Anterior cingulate cortex (tissue), 58 donors: ENCODE measurements around the gene TNNT3.
A peak's percentile ranks its signal among the peaks of the same experiment; 100 is the strongest.

ENCODE experiments used
- DNase-seq, 58 donors: peaks; one replicate each; lab custom pipeline; 2025; lab: John Stamatoyannopoulos, UW

Gene TNNT3

GRCh38 chr11:1920128-1920908 lies 815 bp downstream of the TNNT3 start:
- DNase-seq, result no peak

GRCh38 chr11:1920909-1921573 lies 1.5 kb downstream of the TNNT3 start:
- DNase-seq, result no peak

DNA sequence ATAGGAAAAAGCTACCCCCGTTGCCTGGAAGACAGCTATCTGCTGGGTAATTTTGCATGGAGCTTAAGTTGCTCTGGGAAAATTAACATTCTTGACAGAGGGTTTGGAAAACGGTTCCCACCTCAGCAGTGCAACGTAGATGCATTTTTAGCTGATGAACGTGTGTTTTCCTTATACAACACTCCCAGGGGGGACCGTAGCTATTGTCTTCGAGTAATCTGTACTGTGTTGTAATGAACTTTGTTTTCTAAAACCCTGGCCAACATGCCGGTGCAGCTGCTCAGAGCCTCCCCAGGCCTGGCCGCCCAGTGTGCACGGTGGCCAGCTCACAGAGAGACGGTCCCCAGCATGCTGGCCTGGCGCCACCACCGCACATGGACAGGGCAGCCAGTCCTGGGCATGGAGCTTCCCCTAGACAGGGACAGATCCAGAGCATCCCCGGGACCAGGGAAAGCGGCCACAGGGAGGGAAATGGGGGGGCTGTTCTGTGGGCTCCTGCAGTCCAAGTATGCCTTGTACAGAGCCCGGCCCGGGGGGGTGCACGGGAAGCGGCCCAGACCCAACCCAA lies 2.2 kb downstream of the TNNT3 start:
- DNase-seq, result peak in 16 of 58 donors; percentile 3 to 61 (median 20)

DNA sequence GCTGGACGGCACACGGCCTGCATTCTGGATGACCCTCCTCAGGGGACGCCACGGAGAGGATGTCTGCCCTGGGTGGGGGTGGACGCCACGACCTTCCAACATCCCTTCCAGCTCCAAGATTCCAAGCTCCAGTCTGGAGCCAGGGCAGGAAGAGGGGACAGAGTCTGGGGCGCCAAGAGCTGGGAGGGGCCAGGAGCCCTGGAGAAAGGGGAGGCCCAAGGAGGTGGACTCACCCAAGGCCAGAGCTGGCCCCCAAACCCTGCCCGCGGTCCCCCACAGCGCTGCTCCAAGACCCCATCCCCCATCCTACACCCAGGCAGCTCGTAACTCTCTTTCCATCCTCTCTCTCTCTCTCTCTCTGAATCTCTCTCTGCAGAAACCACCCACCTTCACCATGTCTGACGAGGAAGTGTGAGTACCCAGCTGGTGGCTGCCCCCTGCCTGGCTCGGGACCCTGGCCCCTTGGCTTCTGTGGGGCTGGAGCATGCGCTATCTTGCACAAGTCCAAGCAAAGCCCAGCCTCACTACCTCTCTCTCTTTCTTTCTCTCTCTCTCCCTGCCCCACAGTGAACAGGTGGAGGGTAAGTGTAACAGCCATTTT lies 3.1 kb downstream of the TNNT3 start:
- no peak for DNase-seq

- no peak for DNase-seq
Measured at GRCh38 chr11:1923201-1923956, 3.9 kb downstream of the TNNT3 start.

GRCh38 chr11:1924181-1924580 lies 4.7 kb downstream of the TNNT3 start:
- DNase-seq, result no peak

DNA sequence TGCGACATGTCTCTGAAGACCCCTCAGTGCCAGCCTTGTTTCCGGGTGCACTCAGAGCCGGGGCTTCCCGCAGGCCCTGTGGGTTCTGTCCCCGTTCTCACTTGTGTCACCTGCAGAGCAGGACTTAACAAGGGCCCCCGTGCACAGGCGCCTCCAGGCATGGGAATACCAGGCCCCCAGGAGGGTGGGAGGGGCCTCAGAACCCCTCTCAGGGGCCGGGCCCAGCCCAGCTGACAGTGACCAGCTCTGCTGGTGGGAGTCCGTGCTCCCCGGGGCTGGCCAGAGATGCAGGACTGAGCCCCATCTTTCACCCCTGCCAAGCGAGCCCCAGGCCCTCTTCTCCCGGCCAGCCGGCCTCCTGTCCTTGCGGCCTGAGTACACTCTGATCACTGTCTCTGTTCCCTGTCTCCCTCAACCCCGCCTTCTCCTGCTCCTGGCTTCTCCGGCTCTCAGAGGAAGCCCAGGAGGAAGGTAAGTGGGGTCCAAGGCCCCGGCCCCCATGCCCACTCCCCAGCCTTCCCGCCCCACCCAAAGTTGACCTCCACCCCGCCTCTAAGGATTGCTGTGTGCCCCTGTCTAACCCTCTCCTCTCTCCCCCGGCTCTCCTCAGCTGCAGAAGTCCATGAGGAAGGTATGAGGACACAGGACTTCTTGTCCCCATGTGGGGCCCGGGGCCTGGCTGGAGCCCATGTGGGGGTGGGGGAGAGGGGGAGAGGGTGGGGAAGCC lies 5.3 kb downstream of the TNNT3 start:
- no peak for DNase-seq

- no peak for DNase-seq
Measured at GRCh38 chr11:1925373-1926155, 6.1 kb downstream of the TNNT3 start.

GRCh38 chr11:1926156-1927025 lies 6.9 kb downstream of the TNNT3 start:
- no peak for DNase-seq

DNA sequence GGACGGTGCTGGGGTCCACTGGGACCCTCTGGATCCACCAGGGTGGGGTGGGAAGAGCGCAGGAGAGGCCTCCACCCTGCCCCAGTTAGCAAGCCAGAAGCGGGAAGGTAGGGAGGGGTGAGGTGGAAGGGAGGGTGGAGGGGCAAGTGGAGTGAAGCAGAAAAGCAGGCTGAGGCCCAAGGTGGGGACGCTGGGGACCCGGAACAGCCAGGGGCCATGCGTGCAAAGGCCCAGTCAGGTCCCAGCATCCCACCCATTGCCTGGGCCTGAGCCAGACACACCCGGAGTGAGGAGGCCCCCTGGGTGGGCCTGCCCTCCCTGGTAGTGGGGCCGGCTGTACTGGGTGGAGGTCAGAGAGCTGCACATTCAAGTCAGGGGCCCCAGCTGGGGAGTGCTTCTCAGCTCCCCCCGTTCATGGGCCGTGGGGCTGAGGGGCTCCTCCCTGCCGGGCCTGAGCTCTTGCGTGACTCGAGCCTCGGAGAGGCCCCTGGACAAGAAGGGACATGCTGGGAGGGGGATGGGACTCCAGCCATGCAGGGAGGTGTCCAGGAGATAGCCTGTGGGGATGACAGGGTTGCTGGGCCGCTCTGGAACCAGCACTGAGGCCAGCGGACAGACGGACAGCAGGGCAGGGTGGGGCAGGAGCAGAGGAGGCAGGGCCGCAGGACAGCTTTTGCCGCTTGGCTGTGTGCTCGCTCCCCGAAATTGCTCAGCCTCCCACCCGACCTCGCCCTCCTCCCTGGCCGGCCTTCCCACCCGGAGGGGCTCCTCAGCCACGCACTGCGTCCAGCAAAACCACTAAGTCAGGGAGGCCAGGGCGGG lies 7.7 kb downstream of the TNNT3 start:
- no peak for DNase-seq

DNA sequence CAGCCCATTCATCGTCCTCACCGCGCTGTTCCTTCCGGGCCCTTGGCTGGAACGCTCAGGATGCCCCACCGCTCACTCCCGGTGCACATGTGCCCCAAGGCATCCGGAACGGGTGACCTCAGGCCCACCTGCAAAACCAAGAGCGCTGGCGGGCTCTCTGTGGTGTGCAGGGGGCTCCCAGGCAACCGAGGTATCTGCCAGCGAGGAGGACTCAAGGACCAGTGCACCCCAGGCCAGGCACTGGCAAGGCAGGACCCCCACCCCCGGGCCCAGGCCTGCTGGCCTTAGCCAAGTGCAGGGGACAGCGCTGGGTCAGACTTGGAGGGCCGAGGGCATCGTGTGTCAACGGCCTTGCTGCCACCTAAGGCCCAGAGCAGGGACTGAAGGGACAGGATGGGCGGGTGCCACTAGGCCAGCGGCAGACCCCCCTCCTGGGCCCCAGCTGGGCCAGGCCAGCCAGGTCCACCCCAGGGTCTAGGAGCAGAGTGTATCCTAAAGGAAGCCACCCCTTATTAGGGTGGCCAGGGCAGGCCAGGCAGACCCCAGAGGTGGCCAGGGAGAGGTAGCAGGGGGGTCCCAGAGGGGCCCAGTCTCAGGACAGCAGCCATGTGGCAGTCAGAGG lies 8.5 kb downstream of the TNNT3 start:
- DNase-seq, result no peak

DNA sequence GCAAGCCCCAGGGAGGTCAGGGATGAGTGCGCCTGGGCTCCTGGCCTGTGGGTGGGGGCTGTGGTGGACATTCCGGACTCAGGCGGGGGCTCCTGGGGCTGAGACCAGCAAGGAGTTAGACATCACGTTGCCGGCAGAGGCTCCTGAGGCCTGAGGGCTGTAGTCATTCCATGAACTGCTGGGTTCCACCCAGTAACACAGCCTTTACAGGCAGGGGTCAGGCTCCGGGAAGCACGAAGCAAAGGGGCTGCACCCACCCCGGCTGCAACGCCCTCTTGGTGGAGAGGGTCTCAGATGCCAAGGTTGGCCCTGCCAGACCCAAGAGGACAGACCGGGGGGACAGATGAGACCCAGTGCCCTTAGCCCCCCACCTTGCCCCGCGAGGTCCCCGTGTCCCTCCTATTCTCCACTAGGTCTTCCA lies 9.0 kb downstream of the TNNT3 start:
- no peak for DNase-seq

DNA sequence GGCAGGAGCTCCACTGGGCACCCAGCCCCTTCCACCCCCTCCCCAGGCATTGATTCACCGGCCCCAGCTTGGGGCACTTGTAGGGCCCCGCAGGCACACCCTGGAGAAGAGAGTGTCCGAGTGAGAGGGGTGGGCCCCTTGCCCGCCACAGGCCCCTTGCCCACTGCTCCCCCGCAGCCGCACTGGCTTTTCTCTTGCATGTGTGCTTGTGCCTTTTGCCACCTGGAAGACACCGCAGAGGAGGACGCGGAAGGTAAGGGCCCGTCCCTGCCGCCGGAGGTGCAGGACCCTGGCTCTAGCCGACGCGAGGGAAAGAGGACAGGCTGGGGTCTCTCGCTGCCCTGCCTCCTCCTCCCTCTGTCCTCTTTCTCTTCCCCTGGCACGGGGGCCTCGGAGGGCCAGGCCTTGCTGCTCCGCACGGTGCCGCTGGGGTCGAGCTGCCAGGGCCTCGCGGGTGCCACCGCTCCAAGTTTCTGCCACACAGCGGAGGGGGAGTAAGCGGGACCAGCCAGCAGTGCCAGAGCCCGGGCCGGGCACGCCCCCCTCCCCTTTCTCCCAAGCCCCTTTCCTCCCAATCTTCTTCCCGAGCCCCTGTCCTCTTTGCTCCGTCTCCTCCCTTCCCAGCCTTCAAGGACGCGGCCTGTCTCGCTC lies 9.5 kb downstream of the TNNT3 start:
- DNase-seq, result no peak

GRCh38 chr11:1929621-1930461 lies 10.3 kb downstream of the TNNT3 start:
- DNase-seq, result no peak

DNA sequence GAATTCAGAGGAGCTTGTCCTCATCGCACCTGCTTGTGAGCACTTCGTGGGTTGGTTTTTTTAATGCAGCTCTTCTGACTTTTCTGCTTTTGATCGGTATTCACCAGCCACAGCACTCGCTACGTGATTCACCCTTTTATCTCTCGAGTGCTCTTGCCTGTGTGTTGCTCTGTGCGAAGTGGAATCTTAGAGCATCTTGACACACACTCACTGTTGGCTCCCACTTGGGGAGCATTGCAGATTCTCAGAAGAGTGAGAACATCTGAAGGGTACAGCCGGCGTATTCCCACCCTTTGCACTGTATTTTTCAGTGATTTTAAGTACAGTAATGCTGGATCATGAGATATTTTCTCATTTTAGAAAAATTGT lies 10.9 kb downstream of the TNNT3 start:
- DNase-seq, result no peak
